ENCODE measurements around the gene CDHR5.

DNA sequence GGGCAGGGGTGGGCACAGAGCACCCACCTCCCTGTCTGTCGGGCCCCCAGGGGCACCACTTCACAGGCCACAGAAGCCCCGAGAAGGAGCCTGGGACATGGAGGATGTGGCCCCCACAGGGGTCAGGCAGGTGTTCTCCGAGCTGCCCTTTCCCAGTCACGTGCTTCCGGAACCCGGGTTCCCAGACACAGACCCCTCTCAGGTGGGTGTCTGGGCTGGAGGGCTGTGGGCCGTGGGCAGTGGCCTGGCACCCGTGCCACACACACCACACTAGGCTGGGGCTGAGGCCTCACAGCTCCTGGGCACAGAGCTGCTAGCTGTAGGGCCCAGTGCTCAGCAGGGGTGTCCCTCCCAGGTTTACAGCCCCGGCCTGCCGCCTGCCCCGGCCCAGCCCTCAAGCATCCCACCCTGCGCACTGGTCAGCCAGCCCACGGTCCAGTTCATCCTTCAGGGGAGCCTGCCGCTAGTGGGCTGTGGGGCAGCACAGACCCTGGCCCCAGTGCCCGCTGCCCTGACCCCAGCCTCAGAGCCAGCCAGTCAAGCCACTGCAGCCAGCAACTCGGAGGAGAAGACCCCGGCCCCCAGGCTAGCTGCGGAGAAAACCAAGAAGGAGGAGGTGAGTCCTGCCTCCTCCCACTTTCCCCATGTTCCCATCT is 14.5 kb downstream of the CDHR5 start:
- TF ChIP-seq GATA3 (IDR thresholded peaks at IDR 0.05; ENCODE audit: low read depth, low read length) (no peak), GATA2 (IDR thresholded peaks at IDR 0.05; ENCODE audit: low read depth, low read length) (no peak)

Measured in SH-SY5Y (cell line).